Measurements from ENCODE around the gene ASTN2.

GRCh38 chr9:117412006-117412715 is 2.7 kb downstream of the ASTN2 start:
- no peak for TF ChIP-seq JUNB (IDR thresholded peaks at IDR 0.05)
- no peak for TF ChIP-seq REST (IDR thresholded peaks at IDR 0.05)
- TF ChIP-seq HDAC2 (IDR thresholded peaks at IDR 0.05): no peak
- TF ChIP-seq CTCF (IDR thresholded peaks at IDR 0.05): no peak
- TF ChIP-seq HOXB13 (CRISPR knock-in tag; IDR thresholded peaks at IDR 0.05; ENCODE audit: low read depth): no peak
- no peak for TF ChIP-seq RAD21 (conservative IDR thresholded peaks at IDR 0.05 in 1 of 2, IDR thresholded peaks at IDR 0.05 in 1 of 2)
- no peak for TF ChIP-seq EP300 (IDR thresholded peaks at IDR 0.05)
- no peak for TF ChIP-seq POLR2AphosphoS2 (conservative IDR thresholded peaks at IDR 0.05; ENCODE audit: low read length)
- no peak for TF ChIP-seq MAX (IDR thresholded peaks at IDR 0.05)
- no peak for TF ChIP-seq KDM5A (IDR thresholded peaks at IDR 0.05)
- no peak for TF ChIP-seq POLR2A (IDR thresholded peaks at IDR 0.05; ENCODE audit: low read length)
- TF ChIP-seq ELK1 (IDR thresholded peaks at IDR 0.05; ENCODE audit: low read depth, low read length): no peak
- no peak for TF ChIP-seq MAZ (IDR thresholded peaks at IDR 0.05; ENCODE audit: borderline replicate concordance, low read depth, low read length)
- TF ChIP-seq EHMT2 (IDR thresholded peaks at IDR 0.05; ENCODE audit: low read depth): no peak
